ENCODE measurements around the gene ADAMTS17.

The ADAMTS17 gene

DNA sequence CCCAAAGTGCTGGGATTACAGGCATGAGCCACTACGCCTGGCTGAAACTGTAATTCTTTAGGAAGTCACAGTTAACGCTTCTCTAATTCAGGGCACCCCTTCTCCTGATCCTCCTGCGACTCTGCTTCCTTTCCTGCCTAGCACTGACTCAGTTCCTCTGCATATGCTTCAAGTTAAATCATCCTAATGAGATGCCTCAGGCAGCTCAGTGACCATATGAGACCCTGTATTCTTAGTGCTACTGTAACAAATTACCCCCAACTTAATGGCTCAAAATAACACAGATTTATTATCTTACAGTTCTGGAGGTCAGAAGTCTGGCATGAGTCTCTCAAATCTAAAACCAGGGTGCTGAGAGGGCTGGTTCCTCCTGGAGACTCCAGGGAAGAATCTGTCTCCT, 336.8 kb downstream of the ADAMTS17 start:
- no peak for DNase-seq (ENCODE audit: low read depth)
- no peak for TF ChIP-seq CTCF (IDR thresholded peaks at IDR 0.05; ENCODE audit: low read length, missing control alignments)
- no peak overlapping the region for H3K4me3 ChIP-seq (replicated peaks; ENCODE audit: low read depth, low read length)

DNA sequence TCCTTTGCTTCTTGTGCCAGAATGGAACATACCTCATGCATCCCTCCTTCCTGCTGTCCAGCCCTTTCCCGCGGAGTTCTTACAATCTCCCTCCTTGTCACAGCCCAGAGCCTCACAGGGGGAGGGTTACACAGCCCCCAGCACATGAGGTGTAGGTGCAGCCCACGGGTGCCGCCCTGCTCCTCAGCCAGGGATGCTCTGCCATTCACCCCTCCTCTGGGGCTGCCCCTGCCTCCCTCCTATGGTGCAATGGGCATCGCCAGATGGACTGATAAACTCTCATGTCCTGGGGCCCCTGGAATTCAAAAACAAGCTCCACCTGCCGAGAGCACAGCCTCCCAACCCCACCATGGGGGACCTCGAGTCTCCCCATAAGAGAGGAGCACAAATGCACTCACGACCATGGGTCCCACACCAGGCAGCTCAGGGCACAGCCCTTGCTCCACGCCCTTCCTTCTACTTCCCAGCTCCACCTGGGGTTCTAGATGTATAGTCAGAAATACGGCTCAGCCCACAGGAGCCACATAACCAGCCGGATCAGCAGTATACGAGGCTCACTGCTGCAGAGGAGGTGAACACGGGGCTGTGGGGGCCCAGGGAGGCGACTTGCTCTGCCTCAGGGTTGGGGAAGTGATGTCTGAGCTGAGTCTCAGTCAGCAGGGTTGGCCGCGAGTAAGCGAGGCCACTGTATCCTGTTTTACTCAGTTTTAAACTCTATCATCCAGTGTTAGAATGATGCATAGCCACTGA, 338.8 kb downstream of the ADAMTS17 start:
- H3K4me3 ChIP-seq (replicated peaks; ENCODE audit: low read depth, low read length), result no peak overlapping the region
- TF ChIP-seq CTCF (IDR thresholded peaks at IDR 0.05; ENCODE audit: low read length, missing control alignments), result no peak
- no peak for DNase-seq (ENCODE audit: low read depth)

DNA sequence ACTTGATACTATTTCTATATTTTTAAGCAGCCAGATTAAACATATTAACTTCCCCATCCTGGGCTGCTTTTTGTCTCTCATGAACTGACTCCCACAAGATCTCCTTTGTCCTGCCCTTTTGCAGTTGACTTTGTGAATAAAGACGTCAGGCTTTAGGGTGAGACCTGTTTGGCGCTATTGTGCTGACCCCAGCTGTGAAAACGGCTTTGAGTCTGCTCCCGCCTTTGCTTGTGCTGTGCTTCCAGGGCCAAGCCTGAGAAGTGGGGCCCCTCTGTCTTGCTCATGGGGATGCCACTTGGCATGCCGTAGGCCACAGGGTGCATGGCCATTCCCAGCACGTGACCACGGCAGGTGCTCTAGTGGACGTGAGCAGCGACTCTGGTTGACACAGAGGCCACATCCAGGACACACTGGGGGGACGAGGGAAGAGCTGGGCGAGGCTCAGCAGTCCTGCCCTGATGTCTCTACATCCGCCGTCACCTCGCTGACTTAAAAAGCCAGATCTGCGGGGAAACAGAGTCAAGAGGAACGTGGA, 339.6 kb downstream of the ADAMTS17 start:
- TF ChIP-seq CTCF (IDR thresholded peaks at IDR 0.05; ENCODE audit: low read length, missing control alignments), result no peak
- H3K4me3 ChIP-seq (replicated peaks; ENCODE audit: low read depth, low read length), result no peak overlapping the region
- no peak for DNase-seq (ENCODE audit: low read depth)

- DNase-seq (ENCODE audit: low read depth), result no peak
- no peak overlapping the region for H3K4me3 ChIP-seq (replicated peaks; ENCODE audit: low read depth, low read length)
- TF ChIP-seq CTCF (IDR thresholded peaks at IDR 0.05; ENCODE audit: low read length, missing control alignments), result no peak
Observed at GRCh38 chr15:100001405-100001804, 340.4 kb downstream of the ADAMTS17 start.

- TF ChIP-seq CTCF (IDR thresholded peaks at IDR 0.05; ENCODE audit: low read length, missing control alignments), result no peak
- no peak overlapping the region for H3K4me3 ChIP-seq (replicated peaks; ENCODE audit: low read depth, low read length)
- no peak for DNase-seq (ENCODE audit: low read depth)
Observed at GRCh38 chr15:99999282-100000070, 342.3 kb downstream of the ADAMTS17 start.

DNA sequence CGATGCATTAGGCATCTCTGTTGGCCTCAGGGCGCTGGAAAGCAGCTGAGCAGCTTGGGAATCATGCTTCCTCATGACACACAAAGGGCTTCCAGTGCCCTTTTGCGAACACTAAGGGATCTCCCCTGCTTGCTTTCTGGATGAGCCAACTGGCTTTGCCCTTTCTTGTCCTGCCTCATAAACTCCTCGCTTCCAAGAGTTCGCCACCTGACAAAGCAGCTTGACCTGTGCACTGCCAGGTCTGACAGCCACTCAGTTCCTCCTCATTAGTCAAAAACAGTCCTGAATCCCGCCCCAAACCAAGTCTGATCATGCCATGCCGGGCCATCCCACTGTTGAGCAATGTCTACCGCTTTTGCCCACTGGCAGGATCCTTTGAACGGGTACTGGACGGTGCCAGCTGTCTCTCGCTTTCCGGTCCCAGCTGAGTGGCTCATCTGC, 343.1 kb downstream of the ADAMTS17 start:
- no peak for DNase-seq (ENCODE audit: low read depth)
- no peak for TF ChIP-seq CTCF (IDR thresholded peaks at IDR 0.05; ENCODE audit: low read length, missing control alignments)
- no peak overlapping the region for H3K4me3 ChIP-seq (replicated peaks; ENCODE audit: low read depth, low read length)
